Upper lobe of left lung (tissue), 6 donors: ENCODE measurements around the gene ABHD1. TPM values are rescaled to one million over a fixed set of nuclear protein-coding genes. Genes with fewer than 3 reads are reported as not detected.
"Not testable (repeated sequence)": the region's sequence is repeated elsewhere in the genome, so short reads cannot be mapped to it uniquely, and the experiment has no call there.

Source experiments
- ATAC-seq, 2 donors: fragments of 200-7000 bp; cut with Tn5 transposase; one replicate each; pipeline ENCODE4 v1.9.1; 2022; ENCODE audit warnings: mild to moderate bottlenecking in 2 of 2, moderate library complexity in 2 of 2; ENCODE audit not compliant: low FRiP score in 2 of 2
- DNase-seq, 2 donors: peaks; one replicate each; pipeline ENCODE4 v3.0.0-alpha.2; 2019 to 2020
- H3K27ac ChIP-seq, 4 donors: fragments of 200-600 bp; sonication (generic); one replicate each; pipeline ENCODE4 v1.5.1; 2016 to 2019
- H3K27me3 ChIP-seq, 4 donors: fragments of 200-600 bp; sonication (generic); one replicate each; pipeline ENCODE4 v1.5.1; 2017 to 2019
- H3K36me3 ChIP-seq, 4 donors: fragments of 200-600 bp; sonication (generic); one replicate each; pipeline ENCODE4 v1.5.1; 2016 to 2019
- H3K4me1 ChIP-seq, 4 donors: fragments of 200-600 bp; sonication (generic); one replicate each; pipeline ENCODE4 v1.5.1; 2018 to 2019
- H3K4me3 ChIP-seq, 4 donors: fragments of 200-600 bp; sonication (generic); one replicate each; pipeline ENCODE4 v1.5.1; 2017 to 2019; ENCODE audit warnings: mild to moderate bottlenecking in 2 of 4, moderate library complexity in 1 of 4
- H3K9me3 ChIP-seq, 4 donors: fragments of 200-600 bp; sonication (generic); one replicate each; pipeline ENCODE4 v1.5.1; 2018 to 2019
- CTCF ChIP-seq, 6 experiments: fragments of 450-650 bp in 4 of 6; fragments of 200-600 bp in 2 of 6; sonication (generic) in 2 of 6; IDR thresholded peaks; one replicate each; pipeline ENCODE4 v1.5.1; 2016 to 2019; ENCODE audit warnings: antibody characterized with exemption in 6 of 6
- EP300 ChIP-seq, 4 donors: sonication (generic); formaldehyde crosslinking; IDR thresholded peaks; one replicate each; pipeline ENCODE4 v1.5.1; 2017; ENCODE audit warnings: antibody characterized with exemption in 4 of 4, control low read depth in 2 of 4
- POLR2A ChIP-seq, 4 donors: fragments of 450-650 bp; IDR thresholded peaks; one replicate each; pipeline ENCODE4 v1.5.1; 2016 to 2017; ENCODE audit warnings: antibody characterized with exemption in 4 of 4, mild to moderate bottlenecking in 2 of 4
- POLR2AphosphoS5 ChIP-seq, 2 donors: sonication (generic); formaldehyde crosslinking; IDR thresholded peaks; one replicate each; pipeline ENCODE4 v1.5.1; 2017; ENCODE audit warnings: antibody characterized with exemption in 2 of 2
- WGBS, 2 donors: methylation state at CpG; one replicate each; pipeline ENCODE4 v1.1.5; 2017 to 2018; 5-methylcytosine and 5-hydroxymethylcytosine counted together
- total RNA-seq, 6 donors: library from RNA; depleted of rRNA in 4 of 6; stranded (reverse); fragments of >200 nt in 4 of 6; gene quantifications; one replicate each; pipeline versions ENCODE4 v1.1.0 to v1.2.1, GENCODE V29; 2016 to 2021
- donor health status: DM: no; HTN: no; CAD: no; lungs with moderate emphysema.
- donor health status: DM: no; HTN: yes; CAD: no; lungs with severe emphysema.

ABHD1 gene
- total RNA-seq, 6 donors from 2014 or later, result 0.10 to 0.30 (median 0.11) TPM; not detected in 3

- no peaks in the 10 kb centered on the region for H3K9me3 ChIP-seq
- peaks cover 0 to 14% (median 8%) of the 10 kb centered on the region in 4 donors for H3K4me1 ChIP-seq
- H3K27me3 ChIP-seq, result no peaks in the 10 kb centered on the region
- no peak for TF ChIP-seq POLR2A (IDR thresholded peaks at IDR 0.05)
- TF ChIP-seq CTCF (IDR thresholded peaks at IDR 0.05), result no peak
- TF ChIP-seq POLR2AphosphoS5 (IDR thresholded peaks at IDR 0.05), result no peak
- no peak for TF ChIP-seq EP300 (IDR thresholded peaks at IDR 0.05)
- no peak overlapping the region for H3K27ac ChIP-seq
- no peaks in the 10 kb centered on the region for H3K36me3 ChIP-seq
- 75 to 76% methylated on average over 6 of the region's 6 CpGs for WGBS, 2 donors
- H3K4me3 ChIP-seq, result no peak overlapping the region
- no peak for DNase-seq
- ATAC-seq, result no peak
These were observed 47.1 kb downstream of the ABHD1 start for GRCh38 chr2:27170581-27171337.

- no peak overlapping the region for H3K4me3 ChIP-seq
- H3K27ac ChIP-seq, result no peak overlapping the region
- ATAC-seq (no peak), DNase-seq (no peak)
- 75 to 76% methylated on average over 8 of the region's 8 CpGs for WGBS, 2 donors
- peaks cover 0 to 14% (median 8%) of the 10 kb centered on the region in 4 donors for H3K4me1 ChIP-seq
- no peaks in the 10 kb centered on the region for H3K9me3 ChIP-seq
- TF ChIP-seq POLR2A (IDR thresholded peaks at IDR 0.05) (no peak), EP300 (IDR thresholded peaks at IDR 0.05) (no peak)
- H3K36me3 ChIP-seq, result no peaks in the 10 kb centered on the region
- H3K27me3 ChIP-seq, result no peaks in the 10 kb centered on the region
These were observed 47.8 kb downstream of the ABHD1 start for GRCh38 chr2:27171351-27171848.

GRCh38 chr2:27174638-27175037, 51.0 kb downstream of the ABHD1 start:
- peaks cover 0 to 14% (median 8%) of the 10 kb centered on the region in 4 donors for H3K4me1 ChIP-seq
- no peak overlapping the region for H3K4me3 ChIP-seq
- H3K27ac ChIP-seq, result no peak overlapping the region
- no peaks in the 10 kb centered on the region for H3K27me3 ChIP-seq
- ATAC-seq (no peak), DNase-seq (no peak)
- H3K9me3 ChIP-seq, result no peaks in the 10 kb centered on the region
- no peaks in the 10 kb centered on the region for H3K36me3 ChIP-seq
- WGBS, 2 donors, result 71 to 77% methylated on average over 6 of the region's 6 CpGs
- no peak for TF ChIP-seq EP300 (IDR thresholded peaks at IDR 0.05)
- no peak for TF ChIP-seq POLR2A (IDR thresholded peaks at IDR 0.05)
- no peak for TF ChIP-seq CTCF (IDR thresholded peaks at IDR 0.05)
- TF ChIP-seq POLR2AphosphoS5 (IDR thresholded peaks at IDR 0.05), result no peak

- Histone ChIP-seq H3K36me3 (no peaks in the 10 kb centered on the region), H3K27me3 (no peaks in the 10 kb centered on the region), H3K9me3 (no peaks in the 10 kb centered on the region), H3K27ac (no peak overlapping the region), H3K4me3 (no peak overlapping the region), H3K4me1 (peaks cover 0 to 9% (median 2%) of the 10 kb centered on the region in 4 donors)
- DNase-seq (peak in 1 of 2 donors; percentile 70), ATAC-seq (no peak)
- WGBS, 2 donors, result 43 to 46% methylated on average over 8 of the region's 8 CpGs
- no peak for TF ChIP-seq EP300 (IDR thresholded peaks at IDR 0.05)
- no peak for TF ChIP-seq CTCF (IDR thresholded peaks at IDR 0.05)
- TF ChIP-seq POLR2AphosphoS5 (IDR thresholded peaks at IDR 0.05), result no peak
- TF ChIP-seq POLR2A (IDR thresholded peaks at IDR 0.05), result no peak
These were observed 51.7 kb downstream of the ABHD1 start for GRCh38 chr2:27175330-27175729.

- H3K36me3 ChIP-seq, H3K4me3 ChIP-seq, H3K27me3 ChIP-seq, H3K4me1 ChIP-seq, H3K9me3 ChIP-seq, H3K27ac ChIP-seq, ATAC-seq, DNase-seq: not testable (repeated sequence)
- 87 to 89% methylated on average over 4 of the region's 4 CpGs for WGBS, 2 donors
These were observed 52.2 kb downstream of the ABHD1 start for GRCh38 chr2:27175781-27176180.
